HG03521 (cell line): ENCODE measurements around the gene CTTNBP2NL.
"Not testable (repeated sequence)": the region's sequence is repeated elsewhere in the genome, so short reads cannot be mapped to it uniquely, and the experiment has no call there.

ENCODE experiments used
- ATAC-seq: cut with Tn5 transposase; IDR thresholded peaks from one replicate; pipeline ENCODE4 v1.9.1; 2021; ENCODE audit warnings: mild to moderate bottlenecking, moderate library complexity; ENCODE audit not compliant: unreplicated experiment

Gene CTTNBP2NL

DNA sequence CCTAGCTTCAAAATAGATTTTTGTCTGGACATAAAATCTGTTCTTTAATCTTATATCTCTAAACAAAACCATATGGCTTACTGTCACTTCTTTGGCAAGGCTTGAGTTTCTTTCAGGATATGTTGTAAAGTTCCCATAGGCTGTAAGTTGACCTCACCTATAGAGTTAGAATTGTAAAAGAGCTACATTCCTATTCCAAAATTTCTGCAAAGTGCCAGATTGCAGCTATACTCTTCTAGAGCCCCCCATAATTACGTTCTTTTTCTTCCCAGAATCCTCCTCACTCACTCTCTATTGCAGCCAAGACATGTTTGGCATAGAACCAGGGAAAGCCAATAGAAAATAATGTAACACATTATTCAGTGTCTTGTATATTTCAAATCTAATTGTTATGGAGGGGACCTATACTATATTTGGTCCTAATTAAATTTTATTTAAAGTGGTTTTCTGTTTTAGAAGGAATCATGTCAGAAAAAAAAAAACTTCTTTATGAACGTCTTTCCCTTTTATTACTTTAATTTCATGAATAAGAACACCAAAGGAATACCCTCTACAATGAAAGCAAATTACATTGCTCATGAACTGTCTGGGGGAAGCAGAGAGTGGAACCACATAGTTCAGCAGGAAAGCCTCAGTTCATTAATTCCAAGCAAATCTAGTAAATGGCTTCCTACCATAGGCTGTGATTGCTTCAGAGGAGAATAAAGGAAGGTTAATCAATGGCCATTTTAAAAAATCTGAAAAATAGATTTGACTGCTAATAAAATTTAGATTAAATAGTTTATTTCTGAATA is 22.3 kb downstream of the CTTNBP2NL start:
- ATAC-seq, result no peak

DNA sequence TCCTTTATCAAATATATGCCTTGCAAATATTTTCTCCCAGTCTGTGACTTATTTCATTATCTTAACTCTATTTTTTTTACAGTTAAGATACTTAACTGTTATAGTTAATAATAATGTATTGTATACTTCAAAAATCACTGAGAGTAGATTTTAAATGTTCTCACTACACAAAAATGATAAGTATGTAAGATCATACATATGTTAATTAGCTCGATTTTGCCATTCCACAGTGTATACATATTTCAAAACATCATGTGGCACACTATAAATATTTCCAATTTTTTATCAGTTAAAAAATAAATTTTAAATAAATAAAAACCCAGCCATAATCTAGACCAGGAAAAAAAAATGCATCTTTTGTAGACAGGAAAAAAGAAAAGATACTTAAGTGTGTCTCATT is 27.2 kb downstream of the CTTNBP2NL start:
- ATAC-seq, result no peak

DNA sequence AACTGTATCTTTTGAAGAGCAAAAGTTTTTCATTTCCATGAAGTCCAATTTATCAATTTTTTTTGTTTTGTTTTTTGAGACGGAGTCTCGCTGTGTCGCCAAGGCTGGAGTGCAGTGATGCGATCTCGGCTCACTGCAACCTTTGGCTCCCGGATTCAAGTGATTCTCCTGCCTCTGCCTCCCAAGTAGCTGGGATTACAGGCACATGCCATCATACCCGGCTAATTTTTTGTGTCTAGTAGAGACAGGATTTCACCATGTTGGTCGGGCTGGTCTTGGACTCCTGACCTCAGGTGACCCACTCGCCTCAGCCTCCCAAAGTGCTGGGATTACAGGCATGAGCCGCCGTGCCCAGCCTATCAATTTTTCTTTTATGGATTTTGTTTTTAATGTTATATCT is 27.7 kb downstream of the CTTNBP2NL start:
- ATAC-seq, result not testable (repeated sequence)

DNA sequence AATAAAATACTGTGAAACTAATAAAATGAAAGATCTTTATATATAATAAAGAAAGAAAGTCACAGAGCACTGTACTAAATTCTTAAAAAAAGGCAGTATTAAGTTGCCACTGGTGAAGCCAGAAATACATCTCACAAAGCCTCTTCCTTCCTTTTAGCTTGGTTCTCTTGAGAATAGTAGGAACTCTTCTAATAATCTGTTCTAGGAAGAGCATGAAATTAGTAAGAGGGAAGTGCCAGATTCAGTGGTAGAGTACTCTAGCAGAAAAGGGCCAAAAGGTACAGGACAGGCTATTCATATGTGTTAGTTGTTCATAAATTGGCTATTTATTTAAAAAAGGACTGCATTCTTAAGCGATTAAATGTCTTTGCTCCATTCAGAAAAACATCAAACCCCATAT is 33.7 kb downstream of the CTTNBP2NL start:
- ATAC-seq, result no peak

DNA sequence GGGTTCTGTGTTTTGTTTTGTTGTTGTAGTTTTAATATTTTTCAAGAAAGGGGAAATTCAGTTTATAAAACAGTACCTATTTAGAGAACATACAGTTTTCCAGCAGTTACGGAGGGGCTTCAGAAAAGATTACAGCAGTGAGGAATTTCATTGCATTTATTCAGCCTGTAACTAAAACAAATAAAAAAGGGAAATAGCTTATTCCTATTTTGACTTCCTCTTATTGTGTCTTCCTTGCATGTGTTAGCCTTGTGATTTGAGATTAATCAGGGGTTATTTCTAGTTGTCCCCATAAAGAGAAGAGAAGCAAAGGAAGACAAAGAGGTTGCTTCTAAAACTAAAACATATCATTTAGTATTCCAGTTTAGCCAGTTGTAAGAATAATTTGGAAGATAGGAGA is 35.0 kb downstream of the CTTNBP2NL start:
- ATAC-seq, result no peak

DNA sequence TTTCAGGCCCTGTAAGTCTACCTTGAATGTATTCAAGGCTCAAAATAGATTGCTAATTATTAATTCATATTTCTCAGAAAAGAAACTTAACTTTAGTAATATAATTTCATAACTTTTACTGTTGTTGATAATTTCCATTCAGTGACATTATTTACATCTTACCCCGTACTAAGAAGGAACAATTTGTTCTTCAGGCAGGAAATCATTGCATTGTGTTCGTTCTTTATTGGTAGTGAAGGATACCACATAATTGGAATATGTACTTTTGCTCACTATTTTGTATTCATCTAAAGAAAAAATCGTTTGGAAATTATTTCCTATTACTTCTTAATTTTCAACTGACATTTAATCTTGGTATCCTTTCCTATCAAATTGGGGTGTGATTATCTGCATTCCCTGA is 39.4 kb downstream of the CTTNBP2NL start:
- ATAC-seq, result no peak

DNA sequence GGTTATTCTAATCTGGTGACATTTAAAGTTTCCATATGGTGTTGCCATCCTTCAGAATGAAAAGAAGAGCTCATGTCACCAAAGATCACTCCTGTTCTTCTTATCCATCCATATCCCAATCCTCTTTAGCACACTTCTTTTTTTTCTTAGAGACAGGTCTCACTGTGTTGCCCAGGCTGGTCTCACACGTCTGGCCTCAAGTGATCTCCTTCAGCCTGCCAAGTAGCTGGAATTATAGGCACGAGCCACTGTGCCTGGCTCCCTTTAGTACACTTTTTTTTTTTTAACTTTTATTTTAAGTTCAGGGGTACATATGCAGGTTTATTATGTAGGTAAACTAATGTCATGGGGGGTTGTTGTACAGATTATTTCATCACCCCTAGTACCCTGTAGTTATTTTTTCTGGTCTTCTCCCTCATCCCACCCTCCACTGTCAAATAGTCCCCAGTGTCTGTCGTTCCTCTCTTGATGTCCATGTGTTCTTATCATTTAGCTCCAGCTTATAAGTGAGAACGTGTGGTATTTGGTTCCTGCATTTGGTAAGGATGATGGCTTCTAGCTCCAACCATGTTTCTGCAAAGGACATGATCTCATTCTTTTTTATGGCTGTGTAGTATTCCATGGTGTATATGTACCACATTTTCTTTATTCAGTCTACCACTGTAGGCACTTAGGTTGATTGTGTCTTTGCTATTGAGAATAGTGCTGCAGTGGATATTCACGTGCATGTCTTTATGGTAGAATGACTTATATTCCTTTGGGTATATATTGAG is 40.6 kb downstream of the CTTNBP2NL start:
- no peak for ATAC-seq

DNA sequence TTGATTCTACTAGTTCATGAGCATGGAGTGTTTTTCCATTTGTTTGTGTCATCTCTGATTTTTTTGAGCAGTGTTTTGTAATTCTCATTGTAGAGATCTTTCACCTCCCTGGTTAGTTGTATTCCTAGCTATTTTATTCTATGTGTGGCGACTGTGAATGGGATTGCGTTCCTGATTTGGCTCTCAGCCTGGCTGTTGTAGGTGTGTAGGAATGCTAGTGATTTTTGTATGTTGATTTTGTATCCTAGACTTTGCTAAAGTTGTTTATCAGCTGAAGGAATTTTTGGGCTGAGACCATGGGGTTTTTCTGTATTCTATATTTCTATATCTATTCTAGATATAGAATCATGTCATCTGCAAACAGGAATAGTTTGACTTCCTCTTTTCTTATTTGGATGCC is 42.1 kb downstream of the CTTNBP2NL start:
- ATAC-seq, result not testable (repeated sequence)

DNA sequence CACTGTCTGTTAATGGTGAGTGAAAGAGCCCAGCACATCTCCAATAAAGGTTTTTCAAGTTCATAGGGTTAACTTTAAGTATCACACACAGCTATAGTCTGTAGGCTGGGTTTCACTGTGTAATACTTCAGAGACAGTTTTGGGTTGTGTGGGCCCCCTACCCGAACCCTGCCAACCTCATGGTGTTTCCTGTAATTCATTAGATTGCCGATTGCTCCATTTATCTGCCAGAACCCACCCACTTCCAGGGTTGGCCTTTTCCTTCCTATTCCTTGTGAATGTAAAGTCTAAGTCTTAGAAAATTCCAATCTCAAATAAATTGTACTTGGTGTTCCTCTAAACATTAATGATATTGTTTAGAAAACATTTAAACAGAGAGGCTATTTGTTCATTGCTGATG is 43.6 kb downstream of the CTTNBP2NL start:
- no peak for ATAC-seq

DNA sequence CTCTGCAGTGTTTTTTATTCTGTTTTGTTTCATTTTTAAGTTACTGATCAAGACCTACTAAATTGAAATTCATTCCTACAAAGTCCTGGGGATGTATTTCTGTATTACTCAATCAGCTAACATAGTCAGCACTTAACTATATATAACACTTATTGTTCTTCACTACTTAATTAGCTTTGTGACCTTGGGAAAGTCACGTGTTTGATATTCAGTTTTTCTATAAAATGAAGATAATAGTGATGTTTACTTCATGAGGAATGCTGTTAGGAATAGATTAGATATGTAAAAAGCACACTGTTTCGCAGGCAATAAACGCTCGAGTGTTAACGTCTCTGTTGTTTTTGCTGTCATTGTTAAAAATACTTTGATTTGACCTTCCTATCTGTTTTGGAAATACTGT is 44.6 kb downstream of the CTTNBP2NL start:
- ATAC-seq, result no peak

DNA sequence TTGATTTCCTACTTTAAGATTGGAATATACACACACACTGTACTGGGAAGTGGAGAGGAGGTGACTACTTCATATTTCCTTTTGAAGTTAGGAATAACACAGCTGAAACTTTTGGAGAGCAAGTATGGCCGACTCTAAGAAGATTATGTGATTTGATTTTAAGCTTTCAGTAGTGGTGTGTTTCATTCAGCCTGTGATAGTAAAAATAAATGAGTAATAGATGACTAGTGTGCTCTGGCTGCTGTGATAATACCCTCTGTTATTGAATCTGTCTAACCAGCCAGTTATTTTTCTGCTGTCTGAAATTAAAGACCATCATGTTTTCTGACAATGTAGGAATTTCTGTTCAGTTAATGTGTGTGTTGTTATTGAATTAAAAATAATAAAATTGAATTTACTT is 48.3 kb downstream of the CTTNBP2NL start:
- no peak for ATAC-seq

DNA sequence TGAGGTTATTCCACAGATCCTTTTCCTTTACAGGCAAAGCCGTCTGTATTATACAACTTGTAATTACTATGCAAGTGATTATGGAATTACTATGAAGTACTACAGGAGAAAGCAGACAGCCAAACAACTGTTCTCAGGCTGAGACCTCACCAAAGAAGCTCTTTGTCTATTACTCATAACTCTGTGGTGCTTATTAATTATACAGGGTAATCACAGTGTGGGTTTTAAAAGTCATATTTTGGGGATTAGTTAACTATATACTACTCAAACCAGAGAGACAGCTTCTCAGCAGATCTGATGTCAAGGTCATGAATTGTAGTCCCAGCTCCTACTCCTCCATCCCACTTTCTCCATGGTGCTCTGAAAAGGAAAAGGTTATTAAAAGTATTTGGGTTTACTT is 49.6 kb downstream of the CTTNBP2NL start:
- ATAC-seq, result no peak

DNA sequence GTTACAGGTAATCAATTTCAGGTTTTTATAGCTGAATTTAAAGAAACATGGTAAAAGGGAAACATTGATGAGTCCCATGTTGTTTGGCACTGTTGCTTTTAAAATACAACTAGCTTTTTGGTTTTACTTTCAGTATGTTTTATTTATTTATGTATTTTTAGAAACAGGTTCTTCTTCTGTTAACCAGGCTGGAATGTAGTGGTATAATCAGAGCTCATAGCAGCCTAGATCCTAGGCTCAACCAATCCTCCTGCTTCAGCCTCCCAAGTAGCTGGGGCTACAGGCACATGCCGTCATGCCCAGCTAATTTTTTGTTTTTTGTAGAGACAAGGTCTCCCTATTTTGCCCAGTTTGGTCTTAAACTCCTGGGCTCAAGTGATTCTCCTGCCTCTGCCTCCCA is 50.4 kb downstream of the CTTNBP2NL start:
- ATAC-seq, result no peak

DNA sequence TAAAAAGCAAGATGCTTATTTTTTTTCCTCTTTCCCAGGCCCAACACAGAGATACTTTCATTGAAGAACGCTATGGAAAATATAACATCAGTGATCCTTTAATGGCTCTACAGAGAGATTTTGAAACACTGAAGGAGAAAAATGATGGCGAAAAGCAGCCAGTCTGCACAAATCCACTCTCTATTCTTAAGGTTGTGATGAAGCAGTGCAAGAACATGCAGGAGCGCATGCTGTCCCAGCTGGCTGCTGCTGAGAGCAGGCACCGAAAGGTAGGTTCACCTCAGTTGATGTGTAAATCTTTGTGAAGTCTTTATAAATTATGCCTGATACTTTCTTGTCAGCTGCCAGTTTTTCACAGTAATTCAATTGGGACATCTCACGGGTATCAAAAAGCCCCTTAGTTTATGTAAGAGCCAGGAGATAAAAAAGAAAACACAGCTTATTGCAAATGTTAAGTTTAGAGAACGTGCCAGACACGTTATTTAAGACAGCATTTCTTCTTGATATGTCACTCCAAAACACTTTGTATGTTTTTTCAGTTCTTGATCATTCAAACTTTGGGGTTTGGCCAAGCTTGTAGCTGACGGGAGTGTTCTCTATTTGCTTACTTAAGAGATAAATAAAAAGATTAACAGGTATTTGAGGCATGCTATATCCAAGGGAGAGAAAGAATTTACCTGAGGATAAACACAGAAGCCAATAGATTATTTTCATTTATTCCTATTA is 53.1 kb downstream of the CTTNBP2NL start:
- no peak for ATAC-seq

DNA sequence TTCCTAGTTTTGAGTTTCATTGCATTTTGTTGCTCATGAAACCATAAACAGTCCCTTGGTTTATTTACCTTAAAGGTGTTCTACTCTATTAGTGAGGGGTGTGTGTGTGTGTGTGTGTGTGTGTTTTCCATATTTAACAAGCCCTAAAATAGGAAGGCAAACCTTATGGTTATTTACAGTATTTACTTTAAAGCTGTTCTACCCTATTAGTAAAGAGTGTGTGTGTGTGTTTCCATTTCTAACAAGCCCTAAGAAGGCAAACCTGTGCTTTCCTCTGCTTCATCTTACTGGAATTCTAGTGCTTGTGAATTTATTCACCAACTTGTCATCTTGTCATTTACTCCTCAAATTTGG is 53.6 kb downstream of the CTTNBP2NL start:
- no peak for ATAC-seq

DNA sequence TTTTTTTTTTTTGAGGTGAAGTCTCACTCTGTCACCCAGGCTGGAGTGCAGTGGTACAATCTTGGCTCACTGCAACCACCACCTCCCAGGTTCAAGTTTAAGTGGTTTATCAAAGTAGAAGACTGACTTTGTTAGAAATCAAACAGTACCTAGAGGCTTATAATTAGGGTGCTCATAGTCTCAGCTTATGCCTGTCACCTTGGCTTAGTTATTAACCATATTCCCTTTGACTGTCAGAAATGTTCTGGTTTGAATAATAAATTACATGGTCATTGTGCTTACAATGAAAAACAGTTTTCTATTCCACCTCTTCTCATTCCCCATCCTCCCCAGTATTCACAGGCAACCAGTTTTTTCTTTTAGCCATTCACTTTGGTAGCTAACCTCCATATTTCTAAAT is 54.8 kb downstream of the CTTNBP2NL start:
- ATAC-seq, result no peak

DNA sequence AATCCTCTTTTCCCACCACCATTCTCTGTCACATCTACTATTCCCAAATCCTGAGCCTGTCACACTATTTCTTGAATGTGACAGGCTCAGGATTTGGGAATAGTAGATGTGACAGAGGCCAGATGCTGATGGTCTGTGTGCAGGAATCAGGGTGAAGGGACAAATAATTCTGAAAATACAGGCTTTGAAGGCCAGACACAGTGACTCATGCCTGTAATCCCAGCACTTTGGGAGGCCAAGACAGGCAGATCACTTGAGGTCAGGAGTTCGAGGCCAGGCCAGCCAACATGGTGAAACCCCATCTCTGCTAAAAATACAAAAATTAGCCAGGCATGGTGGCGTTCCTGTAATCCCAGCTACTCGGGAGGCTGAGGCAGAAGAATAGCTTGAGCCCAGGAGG is 55.3 kb downstream of the CTTNBP2NL start:
- ATAC-seq, result not testable (repeated sequence)

DNA sequence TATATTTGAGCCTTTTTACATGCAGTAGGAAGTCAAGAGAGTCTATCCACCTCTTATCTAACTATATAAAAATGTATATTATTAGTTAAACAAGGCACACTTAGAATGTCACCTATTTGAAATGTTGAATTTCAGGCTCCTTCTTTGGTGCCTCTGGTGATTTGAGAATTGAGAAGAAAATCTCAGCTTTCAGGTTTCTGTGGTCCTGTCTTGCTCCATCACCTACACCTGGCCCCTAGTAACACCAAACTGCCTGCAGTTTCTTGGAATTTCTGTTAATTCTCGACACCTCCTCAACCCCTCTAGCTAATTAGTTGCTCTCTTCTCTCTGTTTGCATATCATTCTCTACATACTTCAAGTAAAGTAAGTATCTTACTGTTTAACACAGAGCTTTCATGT is 57.9 kb downstream of the CTTNBP2NL start:
- ATAC-seq, result no peak

DNA sequence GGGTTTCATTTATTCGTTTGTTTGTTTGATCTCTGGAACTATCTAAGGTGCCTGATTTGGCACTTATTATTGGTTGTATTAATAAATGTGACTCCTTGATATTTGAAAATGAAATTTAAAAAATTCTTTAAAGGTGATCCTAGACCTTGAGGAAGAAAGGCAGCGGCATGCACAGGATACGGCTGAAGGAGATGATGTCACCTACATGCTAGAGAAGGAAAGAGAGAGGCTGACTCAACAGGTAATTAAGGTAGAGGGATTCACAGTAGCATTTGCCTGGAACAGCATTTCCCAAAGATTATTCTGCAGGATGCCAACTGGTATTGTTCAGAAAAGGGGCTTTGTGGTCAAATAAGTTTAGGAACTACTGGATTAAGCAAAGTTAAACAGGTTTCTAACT is 58.3 kb downstream of the CTTNBP2NL start:
- no peak for ATAC-seq

DNA sequence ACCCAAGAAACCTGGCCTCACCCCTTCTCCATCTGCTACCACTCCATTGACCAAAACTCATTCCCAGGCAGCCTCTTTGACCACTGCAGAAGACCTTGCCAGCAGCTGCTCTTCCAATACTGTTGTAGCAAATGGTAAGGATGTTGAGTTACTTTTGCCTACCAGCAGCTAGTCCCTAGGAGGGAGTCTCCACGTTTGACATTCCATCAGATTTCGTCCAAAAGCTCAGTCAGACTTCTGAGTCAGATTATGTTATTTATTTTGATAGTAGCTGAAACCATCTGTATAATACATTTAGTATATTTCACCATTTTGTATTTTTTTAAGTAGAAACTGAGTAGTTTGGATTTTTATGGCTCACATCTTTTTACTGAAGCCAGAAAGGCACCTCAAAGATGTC is 61.2 kb downstream of the CTTNBP2NL start:
- no peak for ATAC-seq

DNA sequence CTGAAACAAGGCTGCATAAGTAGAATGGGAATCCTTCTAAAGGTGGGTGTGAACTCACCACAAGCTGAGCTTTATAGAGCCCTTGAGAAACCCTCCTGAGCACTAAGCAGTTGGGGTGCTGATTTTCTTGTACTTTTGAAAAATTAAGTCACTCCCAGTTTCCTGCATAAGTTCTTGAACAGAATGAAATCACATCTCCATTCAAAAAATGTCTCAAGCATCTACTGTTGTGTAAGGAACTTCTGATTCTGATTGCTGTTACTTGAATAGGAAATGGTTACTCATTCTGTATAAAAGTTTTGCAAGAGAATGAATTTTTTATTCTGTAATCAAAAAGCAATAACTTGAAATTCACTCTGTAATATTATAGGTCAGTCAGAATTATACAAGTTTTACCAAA is 61.9 kb downstream of the CTTNBP2NL start:
- no peak for ATAC-seq

DNA sequence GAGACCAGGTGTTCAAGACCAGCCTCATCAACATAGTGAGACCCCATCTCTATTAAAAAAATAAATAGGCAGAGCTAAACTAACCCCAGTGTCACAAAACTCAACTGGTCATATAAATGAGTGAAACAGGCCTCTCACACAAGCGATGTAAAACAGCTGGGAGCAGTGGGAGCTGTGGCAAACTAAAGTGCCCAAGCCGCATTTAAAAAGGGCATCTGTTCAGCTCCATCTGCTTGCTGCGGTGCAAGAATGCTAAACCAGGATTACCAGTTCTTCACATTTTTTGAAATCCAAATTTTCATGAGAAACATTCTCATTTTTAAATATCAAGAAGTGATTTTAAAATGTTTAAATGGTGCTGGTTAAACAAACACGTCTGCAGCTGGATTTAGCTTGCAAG is 62.7 kb downstream of the CTTNBP2NL start:
- ATAC-seq, result no peak
